HEK293 (cell line): ENCODE data around the gene DSCAML1.

Experiments used
- CTCF ChIA-PET: fragments of 350-600 bp; formaldehyde crosslinking; extraction: SDS; loops from one replicate; lab custom pipeline; 2021; ENCODE audit warnings: antibody characterized with exemption; lab: Yijun Ruan, JAX
- POLR2A ChIA-PET: fragments of 300-600 bp; formaldehyde crosslinking; extraction: SDS; loops from one replicate; lab custom pipeline; 2020; ENCODE audit warnings: antibody characterized with exemption, inconsistent platforms; lab: Yijun Ruan, JAX
- H3K27ac ChIP-seq: fragments of 200-500 bp; sonication (Bioruptor generic); 2 replicates; pipeline ENCODE4 v1.5.1; 2014; ENCODE audit warnings: low read depth, low read length, control low read depth, inconsistent platforms; ENCODE audit errors: extremely low read depth
- H3K36me3 ChIP-seq, 2 experiments: fragments of 200-500 bp in 1 of 2; sonication (Bioruptor generic) in 1 of 2; 1 replicate in 1 of 2; 2 replicates in 1 of 2; pipeline ENCODE4 v1.5.1; 2014 to 2017; ENCODE audit warnings: inconsistent platforms in 2 of 2, low read length in 2 of 2; ENCODE audit not compliant: control insufficient read depth in 2 of 2, insufficient read depth in 1 of 2
- H3K4me1 ChIP-seq: fragments of 200-500 bp; sonication (Bioruptor generic); 2 replicates; pipeline ENCODE4 v1.5.1; 2014; ENCODE audit warnings: mild to moderate bottlenecking, low read length, inconsistent platforms; ENCODE audit not compliant: control insufficient read depth, insufficient read depth
- H3K4me3 ChIP-seq: 2 replicates; pipeline ENCODE4 v1.5.1; 2011; ENCODE audit warnings: low read depth, mild to moderate bottlenecking, control low read depth, low read length, moderate library complexity
- H3K9me3 ChIP-seq: fragments of 200-500 bp; sonication (Bioruptor generic); 2 replicates; pipeline ENCODE4 v1.5.1; 2014; ENCODE audit warnings: low read depth, low read length, inconsistent platforms; ENCODE audit not compliant: control insufficient read depth, insufficient read depth
- GFI1B ChIP-seq: fragments of 450-650 bp; formaldehyde crosslinking; IDR thresholded peaks from 2 replicates; pipeline ENCODE4 v1.5.1; 2016; ENCODE audit warnings: missing biosample characterization, missing genetic modification characterization
- HOXA7 ChIP-seq: sonication (generic); formaldehyde crosslinking; IDR thresholded peaks from 2 replicates; pipeline ENCODE4 v1.8.1; 2022; ENCODE audit warnings: missing genetic modification reagents, borderline replicate concordance
- SCRT2 ChIP-seq: fragments of 450-650 bp; formaldehyde crosslinking; IDR thresholded peaks from 2 replicates; pipeline ENCODE4 v1.5.1; 2016; ENCODE audit warnings: missing biosample characterization, missing genetic modification characterization
- SP2 ChIP-seq: fragments of 450-650 bp; formaldehyde crosslinking; IDR thresholded peaks from 2 replicates; pipeline ENCODE4 v1.5.1; 2016; ENCODE audit warnings: missing biosample characterization, missing genetic modification characterization
- ZNF132 ChIP-seq: fragments of 450-650 bp; formaldehyde crosslinking; IDR thresholded peaks from 2 replicates; pipeline ENCODE4 v1.5.1; 2017; ENCODE audit warnings: missing biosample characterization, missing genetic modification characterization, borderline replicate concordance
- ZNF174 ChIP-seq: fragments of 450-650 bp; formaldehyde crosslinking; IDR thresholded peaks from 2 replicates; pipeline ENCODE4 v1.5.0; 2017; ENCODE audit warnings: missing biosample characterization, mild to moderate bottlenecking, missing genetic modification characterization
- ZNF175 ChIP-seq: fragments of 450-650 bp; formaldehyde crosslinking; IDR thresholded peaks from 2 replicates; pipeline ENCODE4 v1.5.1; 2016; ENCODE audit warnings: missing biosample characterization, missing genetic modification characterization
- ZNF211 ChIP-seq: fragments of 450-650 bp; formaldehyde crosslinking; IDR thresholded peaks from 2 replicates; pipeline ENCODE4 v1.5.1; 2016; ENCODE audit warnings: low read depth, missing biosample characterization, missing genetic modification characterization
- ZNF311 ChIP-seq: fragments of 450-650 bp; formaldehyde crosslinking; IDR thresholded peaks from 2 replicates; pipeline ENCODE4 v1.5.1; 2017; ENCODE audit warnings: missing biosample characterization, missing genetic modification characterization, borderline replicate concordance
- ZNF341 ChIP-seq: fragments of 450-650 bp; formaldehyde crosslinking; IDR thresholded peaks from 2 replicates; pipeline ENCODE4; 2016; ENCODE audit warnings: low read depth, missing biosample characterization, missing genetic modification characterization
- ZNF366 ChIP-seq: fragments of 450-650 bp; formaldehyde crosslinking; conservative IDR thresholded peaks from 2 replicates; pipeline ENCODE4 v1.5.1; 2016; ENCODE audit warnings: missing biosample characterization, missing genetic modification characterization
- ZNF37A ChIP-seq: fragments of 450-650 bp; IDR thresholded peaks from 2 replicates; pipeline ENCODE4 v1.5.1; 2018; ENCODE audit warnings: missing biosample characterization, missing genetic modification characterization
- ZNF48 ChIP-seq: fragments of 450-650 bp; formaldehyde crosslinking; IDR thresholded peaks from 2 replicates; pipeline ENCODE4 v1.5.1; 2016; ENCODE audit warnings: missing biosample characterization, missing genetic modification characterization
- ZNF548 ChIP-seq: fragments of 450-650 bp; formaldehyde crosslinking; IDR thresholded peaks from 2 replicates; pipeline ENCODE4 v1.5.1; 2016; ENCODE audit warnings: missing biosample characterization, missing genetic modification characterization
- ZNF560 ChIP-seq: fragments of 450-650 bp; formaldehyde crosslinking; IDR thresholded peaks from 2 replicates; pipeline ENCODE4 v1.5.1; 2017; ENCODE audit warnings: missing biosample characterization, missing genetic modification characterization, borderline replicate concordance
- ZNF561 ChIP-seq: fragments of 450-650 bp; IDR thresholded peaks from 2 replicates; pipeline ENCODE4 v1.5.1; 2018; ENCODE audit warnings: missing biosample characterization, missing genetic modification characterization, borderline replicate concordance
- ZNF600 ChIP-seq: fragments of 450-650 bp; formaldehyde crosslinking; IDR thresholded peaks from 2 replicates; pipeline ENCODE4 v1.5.1; 2016; ENCODE audit warnings: missing biosample characterization, missing genetic modification characterization
- ZNF654 ChIP-seq: fragments of 450-650 bp; formaldehyde crosslinking; IDR thresholded peaks from 2 replicates; pipeline ENCODE4 v1.5.1; 2016; ENCODE audit warnings: low read depth, missing biosample characterization, missing genetic modification characterization
- ZNF677 ChIP-seq: fragments of 450-650 bp; IDR thresholded peaks from 2 replicates; pipeline ENCODE4 v1.5.0; 2018; ENCODE audit warnings: missing biosample characterization, mild to moderate bottlenecking, missing genetic modification characterization, moderate library complexity
- ZNF768 ChIP-seq: fragments of 450-650 bp; formaldehyde crosslinking; IDR thresholded peaks from 2 replicates; pipeline ENCODE4 v1.5.1; 2018; ENCODE audit warnings: missing biosample characterization, mild to moderate bottlenecking, missing genetic modification characterization
- ZXDB ChIP-seq: fragments of 450-650 bp; formaldehyde crosslinking; IDR thresholded peaks from 2 replicates; pipeline ENCODE4 v1.5.1; 2016; ENCODE audit warnings: missing biosample characterization, missing genetic modification characterization
- TF ChIP-seq, protein P1 (sequence below): fragments of 450-650 bp; formaldehyde crosslinking; conservative IDR thresholded peaks from 2 replicates; pipeline ENCODE4 v1.5.1; 2016; ENCODE audit warnings: low read depth, missing biosample characterization, missing genetic modification characterization
- TF ChIP-seq, protein P2 (sequence below): fragments of 450-650 bp; formaldehyde crosslinking; IDR thresholded peaks from 2 replicates; pipeline ENCODE4 v1.5.1; 2016; ENCODE audit warnings: missing biosample characterization, missing genetic modification characterization
- TF ChIP-seq, protein P3 (sequence below): fragments of 450-650 bp; formaldehyde crosslinking; IDR thresholded peaks from 2 replicates; pipeline ENCODE4; 2016; ENCODE audit warnings: missing biosample characterization, missing genetic modification characterization
- TF ChIP-seq, protein P4 (sequence below): fragments of 450-650 bp; formaldehyde crosslinking; IDR thresholded peaks from 2 replicates; pipeline ENCODE4 v1.5.1; 2017; ENCODE audit warnings: missing biosample characterization, missing genetic modification characterization

Gene DSCAML1

DNA sequence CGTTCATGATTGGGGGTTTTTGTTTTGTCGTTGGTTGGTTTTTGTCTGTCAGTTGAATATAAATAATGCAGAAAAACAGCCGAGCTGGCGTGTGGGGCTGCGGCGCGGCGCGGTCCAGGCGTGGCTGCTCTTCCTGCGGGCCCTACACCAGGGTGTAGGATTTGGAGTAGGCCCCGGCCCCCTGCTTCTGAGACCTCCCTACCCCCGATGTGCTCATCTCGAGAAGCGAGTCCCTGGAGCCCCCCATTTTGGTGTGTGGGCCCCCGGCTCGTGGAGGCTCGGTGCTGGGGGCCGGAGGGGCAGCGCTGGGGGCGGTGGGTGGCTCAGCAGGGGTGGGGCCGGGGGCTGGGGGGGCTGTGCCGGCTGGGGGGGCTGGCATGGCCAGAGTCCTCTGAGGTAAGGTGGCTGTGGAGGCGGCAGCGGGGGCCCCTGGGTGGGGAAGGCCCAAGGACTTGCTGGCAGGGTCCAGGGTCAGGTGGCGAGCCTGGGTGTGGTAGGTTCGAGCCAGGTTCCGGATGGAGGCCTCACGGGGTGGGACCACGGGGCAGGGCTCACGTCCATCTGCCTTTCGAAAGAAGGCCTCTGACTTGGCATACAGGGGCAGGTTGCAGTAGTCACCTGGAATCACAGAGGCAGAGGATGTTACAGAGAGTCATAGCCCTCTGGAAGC is 368.7 kb downstream of the DSCAML1 start:
- Histone ChIP-seq H3K27ac (no peak overlapping the region), H3K9me3 (no peaks in the 10 kb centered on the region), H3K36me3 (no peaks in the 10 kb centered on the region), H3K4me1 (no peaks in the 10 kb centered on the region), H3K4me3 (no peak overlapping the region)
- CTCF ChIA-PET, result interaction anchor here (0.6 to 4.9 kb wide), 9 partner anchors 9 to 1291 kb away, joined by 3 to 113 read pairs (median 4); no protein-coding TSS in a partner anchor
- POLR2A ChIA-PET, result no interaction called here
- TF ChIP-seq ZNF132 (tag by site-specific recombination), result no peak
- TF ChIP-seq ZNF768 (tag by site-specific recombination), result no peak
- TF ChIP-seq SCRT2 (tag by site-specific recombination), result no peak
- no peak for TF ChIP-seq ZNF175 (tag by site-specific recombination)

DNA sequence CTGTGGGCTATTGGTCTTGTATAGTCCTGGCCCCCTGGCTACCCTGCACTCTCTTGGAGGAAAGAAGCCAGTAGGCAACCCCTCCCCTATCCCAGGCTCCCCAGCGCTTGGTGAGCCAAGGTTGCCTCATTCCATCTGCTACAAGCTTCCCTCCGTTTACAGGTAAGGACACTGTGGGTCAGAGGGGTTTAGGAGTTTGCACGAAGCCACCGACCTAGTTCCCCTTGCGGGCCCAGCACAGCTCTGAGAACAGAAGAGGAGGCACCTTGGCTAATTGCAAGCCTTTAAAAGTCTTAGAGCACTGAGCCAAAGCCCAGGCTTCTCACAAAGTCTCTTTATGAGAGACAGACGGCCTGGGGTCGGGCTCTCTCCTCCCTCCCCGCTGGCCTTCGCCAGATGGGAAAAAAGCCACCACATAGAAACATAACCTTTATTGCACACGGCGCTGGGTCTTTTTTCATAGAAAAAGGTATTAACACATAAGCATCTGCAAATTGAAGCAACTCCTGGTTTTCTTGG is 369.6 kb downstream of the DSCAML1 start:
- no peak for TF ChIP-seq SP2
- TF ChIP-seq ZNF311 (tag by site-specific recombination), result no peak
- no peak for TF ChIP-seq GFI1B (tag by site-specific recombination)
- TF ChIP-seq, protein P1, sequence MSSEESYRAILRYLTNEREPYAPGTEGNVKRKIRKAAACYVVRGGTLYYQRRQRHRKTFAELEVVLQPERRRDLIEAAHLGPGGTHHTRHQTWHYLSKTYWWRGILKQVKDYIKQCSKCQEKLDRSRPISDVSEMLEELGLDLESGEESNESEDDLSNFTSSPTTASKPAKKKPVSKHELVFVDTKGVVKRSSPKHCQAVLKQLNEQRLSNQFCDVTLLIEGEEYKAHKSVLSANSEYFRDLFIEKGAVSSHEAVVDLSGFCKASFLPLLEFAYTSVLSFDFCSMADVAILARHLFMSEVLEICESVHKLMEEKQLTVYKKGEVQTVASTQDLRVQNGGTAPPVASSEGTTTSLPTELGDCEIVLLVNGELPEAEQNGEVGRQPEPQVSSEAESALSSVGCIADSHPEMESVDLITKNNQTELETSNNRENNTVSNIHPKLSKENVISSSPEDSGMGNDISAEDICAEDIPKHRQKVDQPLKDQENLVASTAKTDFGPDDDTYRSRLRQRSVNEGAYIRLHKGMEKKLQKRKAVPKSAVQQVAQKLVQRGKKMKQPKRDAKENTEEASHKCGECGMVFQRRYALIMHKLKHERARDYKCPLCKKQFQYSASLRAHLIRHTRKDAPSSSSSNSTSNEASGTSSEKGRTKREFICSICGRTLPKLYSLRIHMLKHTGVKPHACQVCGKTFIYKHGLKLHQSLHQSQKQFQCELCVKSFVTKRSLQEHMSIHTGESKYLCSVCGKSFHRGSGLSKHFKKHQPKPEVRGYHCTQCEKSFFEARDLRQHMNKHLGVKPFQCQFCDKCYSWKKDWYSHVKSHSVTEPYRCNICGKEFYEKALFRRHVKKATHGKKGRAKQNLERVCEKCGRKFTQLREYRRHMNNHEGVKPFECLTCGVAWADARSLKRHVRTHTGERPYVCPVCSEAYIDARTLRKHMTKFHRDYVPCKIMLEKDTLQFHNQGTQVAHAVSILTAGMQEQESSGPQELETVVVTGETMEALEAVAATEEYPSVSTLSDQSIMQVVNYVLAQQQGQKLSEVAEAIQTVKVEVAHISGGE (tag by site-specific recombination), result no peak
- TF ChIP-seq ZNF48 (tag by site-specific recombination), result no peak
- TF ChIP-seq ZNF561, result no peak
- no peak for TF ChIP-seq ZNF37A (tag by site-specific recombination)
- TF ChIP-seq ZNF132 (tag by site-specific recombination), result no peak
- no peak for TF ChIP-seq ZNF548
- TF ChIP-seq ZNF211 (tag by site-specific recombination), result no peak
- TF ChIP-seq ZNF174 (tag by site-specific recombination), result no peak
- TF ChIP-seq, all 188 proteins: peak for 0
- H3K36me3 ChIP-seq, result no peaks in the 10 kb centered on the region
- no peaks in the 10 kb centered on the region for H3K4me1 ChIP-seq
- H3K4me3 ChIP-seq, result no peak overlapping the region
- CTCF ChIA-PET, result interaction anchor here (0.6 to 4.9 kb wide), 21 partner anchors 8 to 656 kb away, joined by 3 to 113 read pairs (median 5); no protein-coding TSS in a partner anchor
- POLR2A ChIA-PET, result no interaction called here
- no peak overlapping the region for H3K27ac ChIP-seq
- no peaks in the 10 kb centered on the region for H3K9me3 ChIP-seq

DNA sequence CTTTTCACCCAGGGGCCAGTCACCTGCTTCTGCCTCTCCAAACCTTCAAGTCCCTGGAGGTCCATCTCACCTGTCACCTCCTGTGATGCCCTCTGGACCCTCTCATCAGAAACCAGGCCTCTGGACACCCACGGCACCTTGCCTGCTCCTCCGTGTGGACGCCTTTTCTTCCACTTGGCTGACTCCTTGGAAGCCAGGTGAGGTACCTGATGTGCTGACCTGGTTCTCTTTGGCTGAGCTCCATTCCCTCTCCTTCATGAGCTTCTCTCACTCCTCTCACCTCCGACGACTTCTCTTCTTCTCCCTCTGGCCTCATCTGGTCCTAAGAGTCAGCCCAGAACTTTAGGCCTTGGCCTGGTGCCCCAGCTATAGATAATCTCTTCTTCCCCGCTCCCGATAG is 370.1 kb downstream of the DSCAML1 start:
- ChIA-PET POLR2A (no interaction called here), CTCF (interaction anchor here (0.6 to 4.9 kb wide), 47 partner anchors 8 to 681 kb away, joined by 3 to 113 read pairs (median 5); no protein-coding TSS in a partner anchor)
- Histone ChIP-seq H3K9me3 (no peaks in the 10 kb centered on the region), H3K4me1 (no peaks in the 10 kb centered on the region), H3K36me3 (no peaks in the 10 kb centered on the region), H3K4me3 (no peak overlapping the region), H3K27ac (no peak overlapping the region)
- TF ChIP-seq HOXA7 (CRISPR knock-in tag), result no peak
- TF ChIP-seq ZNF600 (tag by site-specific recombination), result no peak
- TF ChIP-seq ZNF654, result no peak
- TF ChIP-seq, protein P2, sequence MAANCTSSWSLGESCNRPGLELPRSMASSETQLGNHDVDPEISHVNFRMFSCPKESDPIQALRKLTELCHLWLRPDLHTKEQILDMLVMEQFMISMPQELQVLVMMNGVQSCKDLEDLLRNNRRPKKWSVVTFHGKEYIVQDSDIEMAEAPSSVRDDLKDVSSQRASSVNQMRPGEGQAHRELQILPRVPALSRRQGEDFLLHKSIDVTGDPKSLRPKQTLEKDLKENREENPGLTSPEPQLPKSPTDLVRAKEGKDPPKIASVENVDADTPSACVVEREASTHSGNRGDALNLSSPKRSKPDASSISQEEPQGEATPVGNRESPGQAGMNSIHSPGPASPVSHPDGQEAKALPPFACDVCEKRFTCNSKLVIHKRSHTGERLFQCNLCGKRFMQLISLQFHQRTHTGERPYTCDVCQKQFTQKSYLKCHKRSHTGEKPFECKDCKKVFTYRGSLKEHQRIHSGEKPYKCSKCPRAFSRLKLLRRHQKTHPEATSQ, result no peak
- TF ChIP-seq ZNF366 (tag by site-specific recombination), result no peak
- TF ChIP-seq ZNF175 (tag by site-specific recombination), result no peak
- TF ChIP-seq ZNF341 (tag by site-specific recombination), result no peak
- TF ChIP-seq ZNF677 (tag by site-specific recombination), result no peak
- TF ChIP-seq ZXDB (tag by site-specific recombination), result no peak
- no peak for TF ChIP-seq ZNF560 (tag by site-specific recombination)
- TF ChIP-seq, protein P3, sequence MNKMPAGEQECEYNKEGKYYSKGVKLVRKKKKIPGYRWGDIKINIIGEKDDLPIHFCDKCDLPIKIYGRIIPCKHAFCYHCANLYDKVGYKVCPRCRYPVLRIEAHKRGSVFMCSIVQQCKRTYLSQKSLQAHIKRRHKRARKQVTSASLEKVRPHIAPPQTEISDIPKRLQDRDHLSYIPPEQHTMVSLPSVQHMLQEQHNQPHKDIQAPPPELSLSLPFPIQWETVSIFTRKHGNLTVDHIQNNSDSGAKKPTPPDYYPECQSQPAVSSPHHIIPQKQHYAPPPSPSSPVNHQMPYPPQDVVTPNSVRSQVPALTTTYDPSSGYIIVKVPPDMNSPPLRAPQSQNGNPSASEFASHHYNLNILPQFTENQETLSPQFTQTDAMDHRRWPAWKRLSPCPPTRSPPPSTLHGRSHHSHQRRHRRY, result no peak
- TF ChIP-seq, protein P4, sequence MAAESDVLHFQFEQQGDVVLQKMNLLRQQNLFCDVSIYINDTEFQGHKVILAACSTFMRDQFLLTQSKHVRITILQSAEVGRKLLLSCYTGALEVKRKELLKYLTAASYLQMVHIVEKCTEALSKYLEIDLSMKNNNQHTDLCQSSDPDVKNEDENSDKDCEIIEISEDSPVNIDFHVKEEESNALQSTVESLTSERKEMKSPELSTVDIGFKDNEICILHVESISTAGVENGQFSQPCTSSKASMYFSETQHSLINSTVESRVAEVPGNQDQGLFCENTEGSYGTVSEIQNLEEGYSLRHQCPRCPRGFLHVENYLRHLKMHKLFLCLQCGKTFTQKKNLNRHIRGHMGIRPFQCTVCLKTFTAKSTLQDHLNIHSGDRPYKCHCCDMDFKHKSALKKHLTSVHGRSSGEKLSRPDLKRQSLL, result no peak
